HCT116 (cell line): Measurements from ENCODE around the gene SYT9. TPM values are rescaled to one million over a fixed set of nuclear protein-coding genes. Genes with fewer than 3 reads are reported as not detected.

ENCODE experiments used
- ATAC-seq: fragments of 200-7000 bp; cut with Tn5 transposase; 2 replicates; pipeline ENCODE4 v1.9.1; 2020; ENCODE audit warnings: mild to moderate bottlenecking, moderate library complexity
- BruUV-seq: library from RNA; stranded (reverse); fragments of 400-500 nt; replicated peaks from 2 replicates; lab custom pipeline; 2021; lab: Mats Ljungman, UMichigan
- CTCF ChIA-PET: fragments of 300-600 bp; sonication (Branson Sonifier 250); formaldehyde crosslinking; loops from one replicate; lab custom pipeline; 2021; ENCODE audit warnings: antibody characterized with exemption; lab: Charles Lee
- POLR2A ChIA-PET: fragments of 300-600, 350-600 bp; sonication (Branson Sonifier 250); formaldehyde crosslinking; loops from one replicate; lab custom pipeline; 2021; ENCODE audit warnings: antibody characterized with exemption; lab: Charles Lee
- RAD21 ChIA-PET, 2 experiments: fragments of 300-600 bp; sonication (Branson Sonifier 250); formaldehyde crosslinking; loops; one replicate each; lab custom pipeline; 2023; ENCODE audit warnings: low total read pairs in 2 of 2; ENCODE audit not compliant: uncharacterized antibody in 2 of 2, unreplicated experiment in 2 of 2, low non-redundant PET in 1 of 2; lab: Charles Lee
- DNase-seq: peaks from one replicate; pipeline ENCODE4 v3.0.0-alpha.2; 2010; ENCODE audit warnings: low read depth, low spot score
- H2AFZ ChIP-seq: fragments of 200-600 bp; shearing (Covaris generic), sonication (generic); 2 replicates; pipeline ENCODE4 v1.6.1; 2017; ENCODE audit warnings: low read depth, mixed run types, mixed read lengths, antibody characterized with exemption, low read length; ENCODE audit not compliant: poor library complexity, severe bottlenecking
- H3K27ac ChIP-seq: 2 replicates; pipeline ENCODE4 v1.5.1; 2012; ENCODE audit warnings: low read depth, low read length
- H3K27me3 ChIP-seq: fragments of 200-600 bp; sonication (generic); 2 replicates; pipeline ENCODE4 v1.6.1; 2016; ENCODE audit warnings: mixed run types, low read length, mixed read lengths; ENCODE audit not compliant: insufficient read depth
- H3K36me3 ChIP-seq, 2 experiments: fragments of 200-500 bp in 1 of 2; fragments of 200-600 bp in 1 of 2; sonication (Bioruptor generic) in 1 of 2; sonication (generic) in 1 of 2; 2 replicates each; pipeline versions ENCODE4 v1.5.1 to v1.6.1; 2014 to 2016; ENCODE audit warnings: low read length in 2 of 2, inconsistent platforms in 1 of 2, mixed read lengths in 1 of 2, mixed run types in 1 of 2; ENCODE audit not compliant: insufficient read depth in 2 of 2, control insufficient read depth in 1 of 2
- H3K4me1 ChIP-seq, 2 experiments: fragments of 200-600 bp in 1 of 2; sonication (generic) in 1 of 2; 2 replicates each; pipeline versions ENCODE4 v1.5.1 to v1.6.1; 2012 to 2017; ENCODE audit warnings: low read length in 2 of 2, inconsistent platforms in 1 of 2, mild to moderate bottlenecking in 1 of 2, mixed read lengths in 1 of 2, mixed run types in 1 of 2, moderate library complexity in 1 of 2; ENCODE audit not compliant: insufficient read depth in 2 of 2, control insufficient read depth in 1 of 2
- H3K4me2 ChIP-seq: fragments of 200-600 bp; sonication (generic); 2 replicates; pipeline ENCODE4 v1.6.1; 2017; ENCODE audit warnings: mixed run types, low read length, mixed read lengths
- H3K4me3 ChIP-seq, 2 experiments: fragments of 200-600 bp in 1 of 2; sonication (generic) in 1 of 2; replicated peaks in 1 of 2; 2 replicates each; pipeline ENCODE4 v1.5.1; 2011 to 2016; ENCODE audit warnings: low read length in 2 of 2, control low read depth in 1 of 2, low read depth in 1 of 2, mild to moderate bottlenecking in 1 of 2, mixed read lengths in 1 of 2, mixed run types in 1 of 2
- H3K79me2 ChIP-seq: fragments of 200-600 bp; sonication (generic); 2 replicates; pipeline ENCODE4 v1.6.1; 2017; ENCODE audit warnings: mild to moderate bottlenecking, mixed run types, low read length, moderate library complexity, mixed read lengths; ENCODE audit not compliant: insufficient read depth
- H3K9ac ChIP-seq: fragments of 200-600 bp; sonication (generic); 2 replicates; pipeline ENCODE4 v1.6.1; 2016; ENCODE audit warnings: low read length, mixed read lengths
- H3K9me2 ChIP-seq: fragments of 200-600 bp; sonication (generic), shearing (Covaris generic); 2 replicates; pipeline ENCODE4 v1.6.1; 2017; ENCODE audit warnings: mixed run types, mild to moderate bottlenecking, moderate library complexity; ENCODE audit not compliant: insufficient read depth
- H3K9me3 ChIP-seq, 2 experiments: fragments of 200-500 bp in 1 of 2; fragments of 200-600 bp in 1 of 2; sonication (Bioruptor generic) in 1 of 2; sonication (generic) in 1 of 2; 2 replicates each; pipeline ENCODE4 v1.6.1; 2014 to 2017; ENCODE audit warnings: low read length in 2 of 2, mixed read lengths in 2 of 2, inconsistent platforms in 1 of 2, low read depth in 1 of 2, mild to moderate bottlenecking in 1 of 2, mixed run types in 1 of 2, moderate library complexity in 1 of 2; ENCODE audit not compliant: control insufficient read depth in 1 of 2, insufficient read depth in 1 of 2
- H4K20me1 ChIP-seq: fragments of 200-600 bp; sonication (generic), shearing (Covaris generic); 2 replicates; pipeline ENCODE4 v1.6.1; 2017; ENCODE audit warnings: mixed run types, mild to moderate bottlenecking, moderate library complexity; ENCODE audit not compliant: insufficient read depth
- EGR1 ChIP-seq: IDR thresholded peaks from 2 replicates; pipeline ENCODE4 v1.6.1; 2012; ENCODE audit warnings: low read depth
- EZH2phosphoT487 ChIP-seq: fragments of 200-600 bp; IDR thresholded peaks from 2 replicates; pipeline ENCODE4 v1.6.1; 2018; ENCODE audit warnings: antibody characterized with exemption, borderline replicate concordance
- FOSL1 ChIP-seq: IDR thresholded peaks from 2 replicates; pipeline ENCODE4 v1.6.1; 2012; ENCODE audit warnings: low read depth
- JUND ChIP-seq: IDR thresholded peaks from 2 replicates; pipeline ENCODE4 v1.6.1; 2012
- MAX ChIP-seq: IDR thresholded peaks from 2 replicates; pipeline ENCODE4 v1.6.1; 2012
- POLR2A ChIP-seq: IDR thresholded peaks from 2 replicates; pipeline ENCODE4 v1.7.0; 2011; ENCODE audit warnings: borderline replicate concordance; ENCODE audit not compliant: insufficient read depth, insufficient read length; ENCODE audit errors: extremely low read depth
- POLR2AphosphoS5 ChIP-seq: IDR thresholded peaks from 2 replicates; pipeline ENCODE4 v1.6.1; 2011; ENCODE audit warnings: mild to moderate bottlenecking, low read depth, low read length, moderate library complexity
- REST ChIP-seq: IDR thresholded peaks from 2 replicates; pipeline ENCODE4 v1.6.1; 2012; ENCODE audit warnings: low read depth
- SIN3A ChIP-seq: IDR thresholded peaks from 2 replicates; pipeline ENCODE4 v1.6.1; 2012; ENCODE audit warnings: low read depth
- SP1 ChIP-seq: IDR thresholded peaks from 2 replicates; pipeline ENCODE4 v1.6.1; 2012; ENCODE audit warnings: low read depth
- YY1 ChIP-seq: IDR thresholded peaks from 2 replicates; pipeline ENCODE4 v1.6.1; 2011; ENCODE audit warnings: low read length, low read depth, moderate library complexity, mild to moderate bottlenecking; ENCODE audit not compliant: insufficient replicate concordance; ENCODE audit errors: extremely low read depth
- ZNF274 ChIP-seq: fragments of 200-500 bp; sonication (Bioruptor generic); IDR thresholded peaks from 2 replicates; pipeline ENCODE4 v1.6.1; 2014; ENCODE audit warnings: mild to moderate bottlenecking, low read depth, low read length, inconsistent platforms
- intact Hi-C: fragments of 100-400 bp; cut with micrococcal nuclease; formaldehyde crosslinking; loops from 2 replicates; pipeline ENCODE4 v1.10.0; 2022
- total RNA-seq: library from RNA; stranded (reverse); gene quantifications from one replicate; pipeline ENCODE4 v1.2.1, GENCODE V29; 2021; ENCODE audit not compliant: unreplicated experiment

Gene SYT9
- total RNA-seq, 1 experiment from 2014 or later = not detected

- H3K4me3 ChIP-seq = no peak overlapping the region
- no peak overlapping the region for H3K27ac ChIP-seq
- H3K4me1 ChIP-seq = no peaks in the 10 kb centered on the region
- BruUV-seq = no TSS peak
- DNase-seq (no peak), ATAC-seq (no peak)
- peaks cover 4% of the 10 kb centered on the region; the same call in 1 of the 2 replicates for H3K27me3 ChIP-seq
- H3K9me2 ChIP-seq = no peaks in the 10 kb centered on the region
- H3K36me3 ChIP-seq = no peaks in the 10 kb centered on the region
- no peak overlapping the region for H3K4me2 ChIP-seq
- H3K9ac ChIP-seq = no peak overlapping the region
- CTCF ChIA-PET = no interaction called here
- H4K20me1 ChIP-seq = no peaks in the 10 kb centered on the region
- H3K9me3 ChIP-seq = no peaks in the 10 kb centered on the region
- intact Hi-C loops = no loop called here
- no peak for TF ChIP-seq EGR1
- no peak for TF ChIP-seq POLR2A
- no peak for TF ChIP-seq YY1
- TF ChIP-seq SP1 = no peak
- TF ChIP-seq REST = no peak
- no peak for TF ChIP-seq FOSL1
- TF ChIP-seq JUND = no peak
- no peak for TF ChIP-seq EZH2phosphoT487
- no peak for TF ChIP-seq MAX
- TF ChIP-seq POLR2AphosphoS5 = no peak
- TF ChIP-seq ZNF274 = no peak
- no peak for TF ChIP-seq SIN3A
- POLR2A ChIA-PET = no interaction called here
- RAD21 ChIA-PET = no interaction called here
- H3K79me2 ChIP-seq = no peaks in the 10 kb centered on the region
- no peak overlapping the region for H2AFZ ChIP-seq
Measured at GRCh38 chr11:7286178-7286577, 34.5 kb downstream of the SYT9 start.
